Stimulated activated CD4-positive, alpha-beta T cell treated with anti-CD3 and anti-CD28 coated beads, Interleukin-1b, Interleukin-23, amount 100 ng/mL, for 4 hours (primary cell): ENCODE data around the gene SYNE2.

Experiments
- DNase-seq, 2 donors: peaks; one replicate each; pipeline ENCODE4 v3.0.0-alpha.2; 2020; ENCODE audit warnings: low read depth in 2 of 2

Gene SYNE2

GRCh38 chr14:64069634-64070359, 217.0 kb downstream of the SYNE2 start:
- no peak for DNase-seq

- DNase-seq, result no peak
Observed at GRCh38 chr14:64074961-64075612, 222.3 kb downstream of the SYNE2 start.

- no peak for DNase-seq
Observed at GRCh38 chr14:64075613-64076005, 222.8 kb downstream of the SYNE2 start.

GRCh38 chr14:64080452-64080851, 227.6 kb downstream of the SYNE2 start:
- no peak for DNase-seq

- DNase-seq, result no peak
Observed at GRCh38 chr14:64081174-64081746, 228.5 kb downstream of the SYNE2 start.

GRCh38 chr14:64082837-64083236, 230.0 kb downstream of the SYNE2 start:
- no peak for DNase-seq

GRCh38 chr14:64088647-64088964, 235.8 kb downstream of the SYNE2 start:
- no peak for DNase-seq

- no peak for DNase-seq
Observed at GRCh38 chr14:64089920-64090319, 237.1 kb downstream of the SYNE2 start.

GRCh38 chr14:64091217-64091616, 238.4 kb downstream of the SYNE2 start:
- DNase-seq, result no peak

- no peak for DNase-seq
Observed at GRCh38 chr14:64092338-64092737, 239.5 kb downstream of the SYNE2 start.

GRCh38 chr14:64092940-64093339, 240.1 kb downstream of the SYNE2 start:
- no peak for DNase-seq

GRCh38 chr14:64095620-64096019, 242.8 kb downstream of the SYNE2 start:
- no peak for DNase-seq

- no peak for DNase-seq
Observed at GRCh38 chr14:64098120-64098519, 245.3 kb downstream of the SYNE2 start.

GRCh38 chr14:64107438-64107837, 254.6 kb downstream of the SYNE2 start:
- no peak for DNase-seq

- DNase-seq, result no peak
Observed at GRCh38 chr14:64109819-64110554, 257.2 kb downstream of the SYNE2 start.

- DNase-seq, result no peak
Observed at GRCh38 chr14:64110802-64111201, 258.0 kb downstream of the SYNE2 start.

- no peak for DNase-seq
Observed at GRCh38 chr14:64112867-64113678, 260.3 kb downstream of the SYNE2 start.

- DNase-seq, result no peak
Observed at GRCh38 chr14:64114166-64114565, 261.4 kb downstream of the SYNE2 start.

- no peak for DNase-seq
Observed at GRCh38 chr14:64114796-64115195, 262.0 kb downstream of the SYNE2 start.

GRCh38 chr14:64115401-64115800, 262.6 kb downstream of the SYNE2 start:
- no peak for DNase-seq

GRCh38 chr14:64117671-64118402, 265.0 kb downstream of the SYNE2 start:
- no peak for DNase-seq
